ENCODE results near the gene CCDC18.

Gene CCDC18

GRCh38 chr1:93180723-93181613 lies at the start of gene CCDC18:
TSS of gene CCDC18 (plus strand) at chr1:93180724. CDS start at chr1:93183362, 2,638 bp downstream.
- TF ChIP-seq CTCF (IDR thresholded peaks at IDR 0.05; ENCODE audit: insufficient read depth, low read length, poor library complexity, severe bottlenecking), result no peak
- peaks cover under 1% of the 10 kb centered on the region for H3K36me3 ChIP-seq (ENCODE audit: control insufficient read depth, insufficient read depth, low read length)
- peak within 1 kb of the TSS; percentile 100 for H3K4me3 ChIP-seq (replicated peaks; ENCODE audit: low read depth, low read length)
- DNase-seq (ENCODE audit: extremely low read depth, insufficient read length), result no peak
- H3K27me3 ChIP-seq (replicated peaks; ENCODE audit: control insufficient read depth, insufficient read depth, low read length), result no peaks in the 10 kb centered on the region

DNA sequence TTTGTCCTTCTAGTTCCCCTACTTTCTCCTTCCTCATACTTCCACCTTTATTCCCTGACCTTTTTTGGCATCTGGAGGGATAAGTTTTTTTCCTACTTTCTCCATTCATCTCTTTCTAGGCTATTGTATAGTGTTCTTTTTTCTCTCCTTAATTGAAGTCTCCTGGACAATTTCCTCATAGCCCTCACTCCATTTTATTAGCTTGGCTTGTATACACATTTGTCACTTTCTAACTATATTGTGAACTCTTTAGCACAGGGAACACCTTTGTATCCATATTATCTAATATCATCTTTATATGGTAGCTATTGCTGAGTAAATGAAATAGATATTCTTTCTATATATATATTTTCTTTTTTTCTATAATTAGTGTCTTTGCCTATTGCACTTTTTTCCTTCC lies 47.9 kb upstream of the CCDC18 start:
- Histone ChIP-seq H3K4me3 (replicated peaks; ENCODE audit: low read depth, low read length) (no peak overlapping the region), H3K36me3 (ENCODE audit: control insufficient read depth, insufficient read depth, low read length) (peaks cover 8% of the 10 kb centered on the region), H3K27me3 (replicated peaks; ENCODE audit: control insufficient read depth, insufficient read depth, low read length) (no peaks in the 10 kb centered on the region)
- TF ChIP-seq CTCF (IDR thresholded peaks at IDR 0.05; ENCODE audit: insufficient read depth, low read length, poor library complexity, severe bottlenecking), result no peak
- DNase-seq (ENCODE audit: extremely low read depth, insufficient read length), result no peak

- H3K27me3 ChIP-seq (replicated peaks; ENCODE audit: control insufficient read depth, insufficient read depth, low read length), result no peaks in the 10 kb centered on the region
- H3K36me3 ChIP-seq (ENCODE audit: control insufficient read depth, insufficient read depth, low read length), result peaks cover 6% of the 10 kb centered on the region
- DNase-seq (ENCODE audit: extremely low read depth, insufficient read length), result no peak
- no peak for TF ChIP-seq CTCF (IDR thresholded peaks at IDR 0.05; ENCODE audit: insufficient read depth, low read length, poor library complexity, severe bottlenecking)
- H3K4me3 ChIP-seq (replicated peaks; ENCODE audit: low read depth, low read length), result no peak overlapping the region
Measured at GRCh38 chr1:93136445-93136844, 44.1 kb upstream of the CCDC18 start.

DNA sequence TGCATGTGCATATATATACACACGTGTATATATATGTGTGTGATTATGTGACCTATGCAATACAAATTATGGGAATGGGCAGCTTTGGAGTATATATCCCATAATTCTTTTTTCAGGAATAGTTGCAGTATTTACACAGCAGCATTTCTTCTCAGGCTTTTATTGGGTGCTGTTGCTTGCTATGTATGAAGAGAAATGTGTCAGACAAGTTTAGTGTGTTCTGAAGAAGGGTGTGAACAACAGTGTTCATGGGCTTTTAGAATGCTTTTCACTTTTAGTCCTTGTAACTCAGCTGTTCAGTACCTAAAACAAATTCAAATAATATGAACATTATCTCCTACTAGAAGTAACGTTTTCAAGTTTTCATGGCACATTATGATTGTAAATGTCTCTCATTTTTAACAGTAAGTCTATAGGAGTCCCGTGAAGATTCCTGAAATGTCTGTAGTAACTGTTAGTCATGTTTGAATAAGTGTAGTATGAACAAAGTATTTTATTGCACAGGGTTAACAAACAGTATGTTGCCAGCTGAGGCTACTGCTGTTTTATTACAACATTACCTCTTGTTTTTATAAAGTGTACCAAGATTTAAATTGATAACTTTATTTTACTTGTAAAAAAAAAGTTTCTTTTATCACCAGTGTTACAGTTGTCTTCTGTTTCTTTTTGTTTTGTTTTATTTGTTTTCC lies 42.8 kb upstream of the CCDC18 start:
- Histone ChIP-seq H3K36me3 (ENCODE audit: control insufficient read depth, insufficient read depth, low read length) (peaks cover 6% of the 10 kb centered on the region), H3K4me3 (replicated peaks; ENCODE audit: low read depth, low read length) (no peak overlapping the region), H3K27me3 (replicated peaks; ENCODE audit: control insufficient read depth, insufficient read depth, low read length) (no peaks in the 10 kb centered on the region)
- no peak for TF ChIP-seq CTCF (IDR thresholded peaks at IDR 0.05; ENCODE audit: insufficient read depth, low read length, poor library complexity, severe bottlenecking)
- DNase-seq (ENCODE audit: extremely low read depth, insufficient read length), result no peak

DNA sequence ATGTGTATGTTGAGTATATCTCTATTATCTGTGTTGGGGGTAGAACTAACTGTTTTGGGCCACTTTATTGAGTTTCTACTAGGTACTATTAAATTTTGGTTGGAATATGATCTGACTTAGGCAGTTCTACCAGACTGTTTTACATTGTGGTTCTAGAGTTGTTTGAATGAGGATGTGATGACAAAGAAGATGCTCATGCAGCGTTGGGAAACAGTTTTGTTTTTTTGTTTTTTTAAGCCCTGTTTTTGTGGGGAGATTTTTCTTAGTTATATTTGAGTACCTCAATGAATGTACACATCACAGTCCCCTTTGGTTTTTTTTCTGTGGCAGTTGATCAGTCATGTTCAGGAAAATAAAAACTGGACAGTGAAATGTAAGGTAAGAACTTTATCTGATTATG lies 40.4 kb upstream of the CCDC18 start:
- TF ChIP-seq CTCF (IDR thresholded peaks at IDR 0.05; ENCODE audit: insufficient read depth, low read length, poor library complexity, severe bottlenecking), result no peak
- peaks cover 3% of the 10 kb centered on the region for H3K36me3 ChIP-seq (ENCODE audit: control insufficient read depth, insufficient read depth, low read length)
- DNase-seq (ENCODE audit: extremely low read depth, insufficient read length), result no peak
- no peak overlapping the region for H3K4me3 ChIP-seq (replicated peaks; ENCODE audit: low read depth, low read length)
- H3K27me3 ChIP-seq (replicated peaks; ENCODE audit: control insufficient read depth, insufficient read depth, low read length), result no peaks in the 10 kb centered on the region

All from GM06990 (cell line).